HepG2 (cell line): ENCODE data around the gene PPP3R1. TPM values are rescaled to one million over a fixed set of nuclear protein-coding genes. Genes with fewer than 3 reads are reported as not detected.

Experiments
- ATAC-seq: fragments of 200-7000 bp; cut with Tn5 transposase; 3 replicates; pipeline ENCODE4 v1.9.1; 2020; ENCODE audit warnings: mild to moderate bottlenecking, moderate library complexity
- BruUV-seq: library from RNA; stranded (reverse); fragments of 400-500 nt; replicated peaks from 2 replicates; lab custom pipeline; 2021; lab: Mats Ljungman, UMichigan
- CTCF ChIA-PET: fragments of 300-600 bp; formaldehyde crosslinking; extraction: SDS; loops from one replicate; lab custom pipeline; 2021; ENCODE audit warnings: low total read pairs, inconsistent platforms, low intra/inter-chr PET ratio; lab: Yijun Ruan, JAX
- POLR2A ChIA-PET: fragments of 350-600 bp; sonication (Branson Sonifier 250); formaldehyde crosslinking; loops from one replicate; lab custom pipeline; 2020; ENCODE audit warnings: antibody characterized with exemption, inconsistent platforms; lab: Yijun Ruan, JAX
- DNase-seq: peaks from one replicate; pipeline ENCODE4 v3.0.0-alpha.2; 2015; ENCODE audit warnings: low spot score
- FAIRE-seq: peaks from 3 replicates; lab custom pipeline; 2011; peaks lifted over from hg19 to GRCh38; lab: Jason Lieb, UNC
- H2AFZ ChIP-seq: one replicate; pipeline ENCODE4 v1.6.1; 2011; ENCODE audit warnings: low read length, inconsistent platforms
- H3K27ac ChIP-seq: fragments of 300-600 bp; 3 replicates; pipeline ENCODE4 v1.8.0; 2011; ENCODE audit warnings: mixed run types, mild to moderate bottlenecking, mixed read lengths, low read length, inconsistent platforms; ENCODE audit not compliant: insufficient read depth; ENCODE audit errors: extremely low read length
- H3K27me3 ChIP-seq, 2 experiments: fragments of 200-600 bp in 1 of 2; 2 replicates in 1 of 2; 3 replicates in 1 of 2; pipeline versions ENCODE4 v1.6.0 to v1.8.0; 2011; ENCODE audit warnings: low read length in 2 of 2, mild to moderate bottlenecking in 2 of 2, moderate library complexity in 2 of 2, inconsistent platforms in 1 of 2; ENCODE audit not compliant: insufficient read depth in 2 of 2, control insufficient read depth in 1 of 2
- H3K36me3 ChIP-seq, 2 experiments: fragments of 200-600 bp in 1 of 2; replicated peaks in 1 of 2; 2 replicates in 1 of 2; 3 replicates in 1 of 2; pipeline versions ENCODE4 v1.5.1 to v1.8.0; 2011; ENCODE audit warnings: low read length in 2 of 2, inconsistent platforms in 1 of 2; ENCODE audit not compliant: insufficient read depth in 2 of 2, control insufficient read depth in 1 of 2
- H3K4me1 ChIP-seq: 2 replicates; pipeline ENCODE4 v1.5.1; 2012; ENCODE audit warnings: low read length, inconsistent platforms; ENCODE audit not compliant: insufficient read depth
- H3K4me2 ChIP-seq: 2 replicates; pipeline ENCODE4 v1.6.0; 2011; ENCODE audit warnings: low read depth, low read length, inconsistent platforms
- H3K4me3 ChIP-seq, 3 experiments: fragments of 200-600 bp in 1 of 3; sonication (generic), shearing (Covaris generic) in 1 of 3; replicated peaks in 1 of 3; 2 replicates each; pipeline ENCODE4 v1.5.1; 2011 to 2016; ENCODE audit warnings: low read length in 3 of 3, inconsistent platforms in 2 of 3, low read depth in 2 of 3, mild to moderate bottlenecking in 2 of 3, control low read depth in 1 of 3, mixed read lengths in 1 of 3; ENCODE audit not compliant: insufficient read depth in 1 of 3
- H3K79me2 ChIP-seq: one replicate; pipeline ENCODE4 v1.6.1; 2011; ENCODE audit warnings: low read length, inconsistent platforms; ENCODE audit not compliant: insufficient read depth
- H3K9ac ChIP-seq: 2 replicates; pipeline ENCODE4 v1.6.0; 2011; ENCODE audit warnings: mild to moderate bottlenecking, low read depth, low read length, inconsistent platforms; ENCODE audit not compliant: insufficient read depth
- H3K9me3 ChIP-seq: 2 replicates; pipeline ENCODE4 v1.5.1; 2012; ENCODE audit warnings: mild to moderate bottlenecking, low read length
- H4K20me1 ChIP-seq: 2 replicates; pipeline ENCODE4 v1.6.0; 2011; ENCODE audit warnings: inconsistent platforms, mild to moderate bottlenecking, low read length, moderate library complexity; ENCODE audit not compliant: insufficient read depth
- ETV6 ChIP-seq: sonication (generic); formaldehyde crosslinking; conservative IDR thresholded peaks from 2 replicates; pipeline ENCODE4 v1.4.0; 2020; ENCODE audit warnings: missing genetic modification reagents
- MED13 ChIP-seq: sonication (generic); formaldehyde crosslinking; IDR thresholded peaks from 2 replicates; pipeline ENCODE4 v1.5.0; 2020; ENCODE audit warnings: missing genetic modification reagents
- ZBTB3 ChIP-seq: sonication (generic); formaldehyde crosslinking; IDR thresholded peaks from 2 replicates; pipeline ENCODE4 v1.4.0; 2020; ENCODE audit warnings: low read depth, mild to moderate bottlenecking, moderate library complexity, missing genetic modification reagents, borderline replicate concordance
- ZMYM3 ChIP-seq: sonication (generic); formaldehyde crosslinking; IDR thresholded peaks from 2 replicates; pipeline ENCODE4 v1.5.1; 2020; ENCODE audit warnings: mild to moderate bottlenecking, missing genetic modification reagents
- ZNF121 ChIP-seq: sonication (generic); formaldehyde crosslinking; IDR thresholded peaks from 2 replicates; pipeline ENCODE4 v1.5.0; 2020; ENCODE audit warnings: mild to moderate bottlenecking, missing genetic modification reagents
- ZNF441 ChIP-seq: sonication (generic); formaldehyde crosslinking; IDR thresholded peaks from 2 replicates; pipeline ENCODE4 v1.7.0; 2021; ENCODE audit warnings: missing genetic modification reagents, borderline replicate concordance
- ZNF496 ChIP-seq: sonication (generic); formaldehyde crosslinking; IDR thresholded peaks from 2 replicates; pipeline ENCODE4 v1.8.1; 2023; ENCODE audit warnings: mild to moderate bottlenecking, moderate library complexity, missing genetic modification reagents; ENCODE audit not compliant: insufficient replicate concordance
- ZNF878 ChIP-seq: sonication (generic); formaldehyde crosslinking; IDR thresholded peaks from 2 replicates; pipeline ENCODE4 v1.8.1; 2023; ENCODE audit warnings: mild to moderate bottlenecking, missing genetic modification reagents, moderate library complexity
- WGBS: methylation state at CpG from one replicate; pipeline ENCODE4 v1.1.6; 2017; ENCODE audit warnings: low lambda C conversion rate; 5-methylcytosine and 5-hydroxymethylcytosine counted together
- in situ Hi-C: cut with HindIII; loops from 2 replicates; pipeline ENCODE4 v1.10.0; 2017; ENCODE audit warnings: low pct_unique_long_range_greater_than_20kb; ENCODE audit not compliant: extremely low pct_ligation_motif_present
- intact Hi-C: fragments of 100-400 bp; cut with micrococcal nuclease; formaldehyde crosslinking; loops from one replicate; pipeline ENCODE4 v1.10.0; 2022; ENCODE audit not compliant: unreplicated experiment
- polyA plus RNA-seq, 8 experiments: library from polyadenylated mRNA; depleted of rRNA in 3 of 8; stranded (reverse) in 7 of 8; unstranded in 1 of 8; fragments of >200 nt; fragmentation: Illumina TruSeq in 4 of 8; extraction: Trizol in 4 of 8; gene quantifications; 2 replicates each; pipeline versions ENCODE4 v1.2.1 to v1.2.3, GENCODE V29; 2011 to 2016; ENCODE audit warnings: low read depth in 4 of 8, missing spikeins in 1 of 8, mixed read lengths in 1 of 8; ENCODE audit not compliant: insufficient read depth in 1 of 8
- total RNA-seq, 5 experiments: library from RNA; depleted of rRNA; stranded (reverse); fragments of >200 nt; fragmentation: Illumina TruSeq; extraction: Trizol; gene quantifications; 2 replicates each; pipeline ENCODE4 v1.2.3, GENCODE V29; 2016; ENCODE audit warnings: low read depth in 1 of 5
- TF ChIP-seq, protein P1 (sequence below): sonication (generic); formaldehyde crosslinking; IDR thresholded peaks from 2 replicates; pipeline ENCODE4 v1.5.0; 2020; ENCODE audit warnings: mild to moderate bottlenecking, missing genetic modification reagents, borderline replicate concordance
- TF ChIP-seq, protein P2 (sequence below): sonication (generic); formaldehyde crosslinking; IDR thresholded peaks from 2 replicates; pipeline ENCODE4 v1.5.0; 2020; ENCODE audit warnings: mild to moderate bottlenecking, missing genetic modification reagents
- TF ChIP-seq, protein P3 (sequence below): IDR thresholded peaks from 2 replicates; pipeline ENCODE4 v1.6.1; 2016; ENCODE audit warnings: mild to moderate bottlenecking, missing biosample characterization, missing genetic modification reagents
- TF ChIP-seq, protein P4 (sequence below): sonication (generic); formaldehyde crosslinking; IDR thresholded peaks from 2 replicates; pipeline ENCODE4 v1.4.0; 2020; ENCODE audit warnings: mild to moderate bottlenecking, missing genetic modification reagents

The PPP3R1 gene
- total and polyA plus RNA-seq, 2 of the 13 experiments (the other 11 are each of a cell fraction or from before 2014, with no cell fraction given): 11.6 to 25.7 TPM

DNA sequence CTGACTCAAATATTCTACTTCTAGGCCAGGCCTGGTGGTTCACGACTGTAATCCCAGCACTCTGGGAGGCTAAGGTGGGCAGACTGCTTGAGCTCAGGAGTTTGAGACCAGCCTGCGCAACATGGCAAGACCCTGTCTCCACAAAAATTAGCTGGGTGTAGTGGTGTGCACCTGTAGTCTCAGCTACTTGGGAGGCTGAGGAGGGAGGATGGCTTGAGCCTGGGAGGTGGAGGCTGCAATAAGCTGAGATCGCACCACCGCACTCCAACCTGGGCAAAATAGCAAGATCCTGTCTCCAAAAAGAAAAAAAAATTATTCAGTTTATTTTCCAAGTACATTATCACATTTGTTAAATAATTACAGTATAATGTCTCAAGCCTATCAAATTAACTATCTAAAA lies 7.3 kb downstream of the PPP3R1 start:
- H3K4me3 ChIP-seq: no peak overlapping the region
- H3K4me2 ChIP-seq: no peak overlapping the region
- H3K36me3 ChIP-seq: peaks cover 0 to 11% of the 10 kb centered on the region in 2 experiments; a peak in 3 of 5 replicates
- DNase-seq: no peak
- H3K27ac ChIP-seq: no peak overlapping the region
- H2AFZ ChIP-seq: no peak overlapping the region
- no TSS peak for BruUV-seq
- POLR2A ChIA-PET: interaction anchor here (1.3 kb wide), 1 partner anchor 20 kb away, joined by 3 read pairs; no protein-coding TSS in a partner anchor
- no peaks in the 10 kb centered on the region for H3K9me3 ChIP-seq
- 96% methylated on average over 4 of the region's 4 CpGs for WGBS
- in situ Hi-C loops: no loop called here
- TF ChIP-seq, protein P1, sequence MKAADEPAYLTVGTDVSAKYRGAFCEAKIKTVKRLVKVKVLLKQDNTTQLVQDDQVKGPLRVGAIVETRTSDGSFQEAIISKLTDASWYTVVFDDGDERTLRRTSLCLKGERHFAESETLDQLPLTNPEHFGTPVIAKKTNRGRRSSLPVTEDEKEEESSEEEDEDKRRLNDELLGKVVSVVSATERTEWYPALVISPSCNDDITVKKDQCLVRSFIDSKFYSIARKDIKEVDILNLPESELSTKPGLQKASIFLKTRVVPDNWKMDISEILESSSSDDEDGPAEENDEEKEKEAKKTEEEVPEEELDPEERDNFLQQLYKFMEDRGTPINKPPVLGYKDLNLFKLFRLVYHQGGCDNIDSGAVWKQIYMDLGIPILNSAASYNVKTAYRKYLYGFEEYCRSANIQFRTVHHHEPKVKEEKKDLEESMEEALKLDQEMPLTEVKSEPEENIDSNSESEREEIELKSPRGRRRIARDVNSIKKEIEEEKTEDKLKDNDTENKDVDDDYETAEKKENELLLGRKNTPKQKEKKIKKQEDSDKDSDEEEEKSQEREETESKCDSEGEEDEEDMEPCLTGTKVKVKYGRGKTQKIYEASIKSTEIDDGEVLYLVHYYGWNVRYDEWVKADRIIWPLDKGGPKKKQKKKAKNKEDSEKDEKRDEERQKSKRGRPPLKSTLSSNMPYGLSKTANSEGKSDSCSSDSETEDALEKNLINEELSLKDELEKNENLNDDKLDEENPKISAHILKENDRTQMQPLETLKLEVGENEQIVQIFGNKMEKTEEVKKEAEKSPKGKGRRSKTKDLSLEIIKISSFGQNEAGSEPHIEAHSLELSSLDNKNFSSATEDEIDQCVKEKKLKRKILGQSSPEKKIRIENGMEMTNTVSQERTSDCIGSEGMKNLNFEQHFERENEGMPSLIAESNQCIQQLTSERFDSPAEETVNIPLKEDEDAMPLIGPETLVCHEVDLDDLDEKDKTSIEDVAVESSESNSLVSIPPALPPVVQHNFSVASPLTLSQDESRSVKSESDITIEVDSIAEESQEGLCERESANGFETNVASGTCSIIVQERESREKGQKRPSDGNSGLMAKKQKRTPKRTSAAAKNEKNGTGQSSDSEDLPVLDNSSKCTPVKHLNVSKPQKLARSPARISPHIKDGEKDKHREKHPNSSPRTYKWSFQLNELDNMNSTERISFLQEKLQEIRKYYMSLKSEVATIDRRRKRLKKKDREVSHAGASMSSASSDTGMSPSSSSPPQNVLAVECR (CRISPR knock-in tag): no peak
- TF ChIP-seq ZMYM3 (CRISPR knock-in tag): 0 out of 2 replicates have a peak, but pooled peaks have one; percentile 11
- peak; percentile 50; the same call in 1 of the 2 replicates for TF ChIP-seq ZNF121 (CRISPR knock-in tag)
- TF ChIP-seq, protein P2, sequence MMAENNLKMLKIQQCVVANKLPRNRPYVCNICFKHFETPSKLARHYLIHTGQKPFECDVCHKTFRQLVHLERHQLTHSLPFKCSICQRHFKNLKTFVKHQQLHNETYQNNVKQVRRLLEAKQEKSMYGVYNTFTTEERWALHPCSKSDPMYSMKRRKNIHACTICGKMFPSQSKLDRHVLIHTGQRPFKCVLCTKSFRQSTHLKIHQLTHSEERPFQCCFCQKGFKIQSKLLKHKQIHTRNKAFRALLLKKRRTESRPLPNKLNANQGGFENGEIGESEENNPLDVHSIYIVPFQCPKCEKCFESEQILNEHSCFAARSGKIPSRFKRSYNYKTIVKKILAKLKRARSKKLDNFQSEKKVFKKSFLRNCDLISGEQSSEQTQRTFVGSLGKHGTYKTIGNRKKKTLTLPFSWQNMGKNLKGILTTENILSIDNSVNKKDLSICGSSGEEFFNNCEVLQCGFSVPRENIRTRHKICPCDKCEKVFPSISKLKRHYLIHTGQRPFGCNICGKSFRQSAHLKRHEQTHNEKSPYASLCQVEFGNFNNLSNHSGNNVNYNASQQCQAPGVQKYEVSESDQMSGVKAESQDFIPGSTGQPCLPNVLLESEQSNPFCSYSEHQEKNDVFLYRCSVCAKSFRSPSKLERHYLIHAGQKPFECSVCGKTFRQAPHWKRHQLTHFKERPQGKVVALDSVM (CRISPR knock-in tag): peak; percentile 92
- TF ChIP-seq ZBTB3 (CRISPR knock-in tag): no peak
- TF ChIP-seq ZNF878 (CRISPR knock-in tag): no peak
- TF ChIP-seq, protein P3, sequence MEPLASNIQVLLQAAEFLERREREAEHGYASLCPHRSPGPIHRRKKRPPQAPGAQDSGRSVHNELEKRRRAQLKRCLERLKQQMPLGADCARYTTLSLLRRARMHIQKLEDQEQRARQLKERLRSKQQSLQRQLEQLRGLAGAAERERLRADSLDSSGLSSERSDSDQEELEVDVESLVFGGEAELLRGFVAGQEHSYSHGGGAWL: no peak
- no peak for TF ChIP-seq ZNF496 (CRISPR knock-in tag)
- no peak for TF ChIP-seq ZNF441 (CRISPR knock-in tag)
- TF ChIP-seq, protein P4, sequence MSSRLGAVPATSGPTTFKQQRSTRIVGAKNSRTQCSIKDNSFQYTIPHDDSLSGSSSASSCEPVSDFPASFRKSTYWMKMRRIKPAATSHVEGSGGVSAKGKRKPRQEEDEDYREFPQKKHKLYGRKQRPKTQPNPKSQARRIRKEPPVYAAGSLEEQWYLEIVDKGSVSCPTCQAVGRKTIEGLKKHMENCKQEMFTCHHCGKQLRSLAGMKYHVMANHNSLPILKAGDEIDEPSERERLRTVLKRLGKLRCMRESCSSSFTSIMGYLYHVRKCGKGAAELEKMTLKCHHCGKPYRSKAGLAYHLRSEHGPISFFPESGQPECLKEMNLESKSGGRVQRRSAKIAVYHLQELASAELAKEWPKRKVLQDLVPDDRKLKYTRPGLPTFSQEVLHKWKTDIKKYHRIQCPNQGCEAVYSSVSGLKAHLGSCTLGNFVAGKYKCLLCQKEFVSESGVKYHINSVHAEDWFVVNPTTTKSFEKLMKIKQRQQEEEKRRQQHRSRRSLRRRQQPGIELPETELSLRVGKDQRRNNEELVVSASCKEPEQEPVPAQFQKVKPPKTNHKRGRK (CRISPR knock-in tag): no peak
- no peak for TF ChIP-seq ETV6
- TF ChIP-seq MED13 (CRISPR knock-in tag): no peak
- no peaks in the 10 kb centered on the region for H3K27me3 ChIP-seq
- H4K20me1 ChIP-seq: peaks cover 75% of the 10 kb centered on the region
- ATAC-seq: no peak
- H3K4me1 ChIP-seq: peaks cover 63% of the 10 kb centered on the region
- CTCF ChIA-PET: no interaction called here
- intact Hi-C loops: no loop called here
- H3K79me2 ChIP-seq: peaks cover 100% of the 10 kb centered on the region
- FAIRE-seq: no peak
- no peak overlapping the region for H3K9ac ChIP-seq
